Stomach smooth muscle (tissue), 2 donors: ENCODE measurements around the gene EIF4A2.

Experiments used
- H3K27ac ChIP-seq: one replicate; pipeline ENCODE4 v1.7.0; 2013; ENCODE audit warnings: mild to moderate bottlenecking, low read length, inconsistent platforms
- H3K27me3 ChIP-seq, 2 donors: one replicate each; pipeline ENCODE4 v1.7.0; 2013; ENCODE audit warnings: low read length in 2 of 2; ENCODE audit not compliant: insufficient read depth in 2 of 2, control insufficient read depth in 1 of 2
- H3K36me3 ChIP-seq, 2 donors: one replicate each; pipeline ENCODE4 v1.7.0; 2013; ENCODE audit warnings: low read length in 2 of 2; ENCODE audit not compliant: control insufficient read depth in 2 of 2, insufficient read depth in 2 of 2
- H3K4me1 ChIP-seq: one replicate; pipeline ENCODE4 v1.7.0; 2013; ENCODE audit warnings: low read length; ENCODE audit not compliant: control insufficient read depth, insufficient read depth
- H3K4me3 ChIP-seq, 2 donors: one replicate each; pipeline ENCODE4 v1.7.0; 2013; ENCODE audit warnings: low read length in 2 of 2
- H3K9ac ChIP-seq, 2 donors: one replicate each; pipeline ENCODE4 v1.7.0; 2013; ENCODE audit warnings: low read length in 2 of 2, mild to moderate bottlenecking in 1 of 2
- H3K9me3 ChIP-seq, 2 donors: one replicate each; pipeline ENCODE4 v1.7.0; 2013; ENCODE audit warnings: low read length in 2 of 2; ENCODE audit not compliant: control insufficient read depth in 2 of 2
- donor health status: healthy.
- donor health status: Pancreatic carcinoma.

Gene EIF4A2

DNA sequence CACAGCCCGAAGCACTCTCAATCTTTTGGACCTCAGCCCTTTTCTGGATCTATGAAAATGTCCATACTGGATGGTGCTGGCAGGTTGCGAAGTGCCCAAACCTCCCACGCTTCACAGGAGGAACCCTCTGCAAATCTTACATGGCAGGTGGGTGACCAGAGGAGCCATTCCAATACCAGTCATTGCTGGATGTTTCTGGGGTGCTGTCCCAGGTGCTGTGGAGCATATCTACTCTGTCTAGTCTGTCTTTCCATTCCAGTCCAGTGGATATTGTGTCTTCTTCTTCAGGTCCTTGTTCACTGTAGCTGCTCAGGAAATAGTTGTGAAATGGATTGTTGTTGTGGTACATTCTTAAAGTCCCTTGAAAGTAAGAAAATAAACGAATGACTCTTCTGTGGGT lies 48.4 kb downstream of the EIF4A2 start:
- Histone ChIP-seq H3K9ac (no peak overlapping the region), H3K27ac (no peak overlapping the region), H3K36me3 (no peaks in the 10 kb centered on the region), H3K4me1 (peaks cover 7% of the 10 kb centered on the region), H3K27me3 (peaks cover 17 to 31% of the 10 kb centered on the region in 2 donors), H3K9me3 (no peaks in the 10 kb centered on the region), H3K4me3 (no peak overlapping the region)

DNA sequence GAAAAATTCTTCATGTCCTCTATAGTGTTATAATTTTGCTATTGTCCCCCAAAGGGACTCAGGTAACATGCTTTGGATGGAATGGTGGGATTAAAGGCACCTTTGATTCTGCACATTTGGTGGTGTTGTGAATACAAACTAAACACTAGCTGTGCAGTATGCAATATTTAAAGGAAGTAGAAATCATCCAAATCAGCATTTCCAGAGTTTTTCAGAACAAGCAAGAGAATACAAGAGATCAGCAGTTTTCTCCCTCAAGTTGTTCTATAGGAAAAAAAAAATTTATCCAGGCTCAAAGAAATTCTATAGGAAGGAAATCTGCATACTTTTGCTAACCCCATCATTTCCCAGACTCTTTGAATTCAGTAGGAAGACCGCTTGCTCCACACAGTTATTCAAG lies 48.9 kb downstream of the EIF4A2 start:
- Histone ChIP-seq H3K27me3 (peaks cover 17 to 31% of the 10 kb centered on the region in 2 donors), H3K4me1 (peaks cover 7% of the 10 kb centered on the region), H3K36me3 (no peaks in the 10 kb centered on the region), H3K9ac (no peak overlapping the region), H3K27ac (no peak overlapping the region), H3K9me3 (no peaks in the 10 kb centered on the region), H3K4me3 (no peak overlapping the region)
